Brain pericyte (primary cell): ENCODE measurements around the gene ZCRB1.

ENCODE experiments used
- DNase-seq: peaks from one replicate; pipeline ENCODE4 v3.0.0-alpha.2; 2012; ENCODE audit warnings: low read depth, low spot score

Gene ZCRB1

DNA sequence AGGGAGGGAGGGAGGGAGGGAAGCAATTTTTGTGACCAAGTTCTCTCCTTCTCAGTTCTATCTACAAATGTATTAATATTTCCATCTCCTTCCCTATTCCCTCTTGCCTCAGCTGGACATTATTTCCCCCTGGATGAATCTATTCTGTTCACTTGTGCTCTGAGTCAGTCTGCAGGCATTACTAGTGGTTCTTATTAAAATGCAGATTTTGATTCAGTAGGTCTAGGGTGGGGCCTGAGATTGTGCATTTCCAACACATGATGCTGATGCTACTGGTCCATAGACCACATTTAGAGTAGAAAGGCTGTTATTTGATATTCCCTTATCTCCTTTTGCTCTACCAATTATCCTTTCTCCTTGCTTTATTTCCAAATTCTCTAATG, 47.8 kb downstream of the ZCRB1 start:
- no peak for DNase-seq

DNA sequence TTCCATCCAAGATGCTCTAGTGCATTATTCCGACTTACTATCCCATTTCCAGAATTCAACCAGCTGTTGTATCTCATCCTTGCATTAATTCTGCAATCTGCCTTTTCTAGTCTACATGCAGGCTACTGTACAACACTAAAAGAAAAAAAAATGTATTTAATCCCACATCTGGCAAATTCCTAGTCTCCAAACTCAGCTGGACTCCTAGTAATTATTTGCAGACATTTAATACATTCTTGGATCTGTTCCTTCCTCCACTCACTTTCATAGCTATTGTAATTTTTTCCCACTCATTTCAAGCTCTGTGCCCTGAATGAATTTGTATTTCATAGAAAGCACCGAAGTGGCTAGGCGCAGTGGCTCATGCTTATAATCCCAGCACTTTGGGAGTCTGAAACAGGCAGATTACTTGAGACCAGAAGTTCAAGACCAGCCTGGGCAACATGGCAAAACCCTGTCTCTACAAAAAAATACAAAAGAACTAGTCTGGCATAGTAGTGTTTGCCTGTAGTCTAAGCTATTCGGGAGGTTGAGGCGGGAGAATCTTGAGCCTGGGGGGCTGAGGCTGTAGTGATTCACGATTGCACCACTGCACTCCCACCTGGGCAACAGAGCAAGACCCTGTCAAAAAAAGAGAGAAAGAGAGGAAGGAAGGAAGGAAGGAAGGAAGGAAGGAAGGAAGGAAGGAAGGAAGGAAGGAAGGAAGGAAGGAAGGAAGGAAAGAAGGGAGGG, 48.3 kb downstream of the ZCRB1 start:
- no peak for DNase-seq

DNA sequence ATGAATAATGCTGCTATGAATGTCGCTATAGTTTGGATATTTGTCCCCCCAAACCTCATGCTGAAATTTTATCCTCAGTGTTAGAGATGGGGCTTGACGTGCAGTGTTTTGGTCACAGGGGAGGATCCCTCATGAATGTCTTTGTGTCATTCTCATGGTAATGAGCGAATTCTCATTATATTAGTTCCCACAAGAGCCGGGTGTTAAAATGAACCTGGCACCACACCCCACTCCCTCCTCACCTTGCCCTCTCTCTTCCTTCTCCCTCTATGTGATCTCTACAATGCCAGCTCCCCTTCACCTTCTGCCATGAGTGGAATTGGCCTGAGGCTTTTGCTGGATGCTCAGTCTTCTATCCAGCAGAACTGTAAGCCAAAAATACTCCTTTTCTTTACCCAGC, 50.4 kb downstream of the ZCRB1 start:
- no peak for DNase-seq

DNA sequence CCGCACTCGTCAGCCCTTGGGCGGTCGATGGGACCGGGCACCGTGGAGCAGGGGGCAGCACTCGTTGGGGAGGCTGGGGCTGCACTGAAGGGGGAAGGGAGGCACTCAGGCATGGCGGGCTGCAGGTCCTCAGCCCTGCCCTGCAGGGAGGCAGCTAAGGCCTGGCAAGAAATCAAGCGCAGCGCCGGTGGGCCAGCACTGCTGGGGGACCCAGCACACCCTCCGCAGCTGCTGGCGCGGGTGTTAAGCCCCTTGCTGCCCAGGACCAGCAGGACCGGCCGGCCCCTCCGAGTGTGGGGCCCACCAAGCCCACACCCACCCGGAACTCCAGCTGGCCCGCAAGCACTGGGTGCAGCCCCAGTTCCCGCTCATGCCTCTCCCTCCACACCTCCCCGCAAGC, 52.2 kb downstream of the ZCRB1 start:
- no peak for DNase-seq

DNA sequence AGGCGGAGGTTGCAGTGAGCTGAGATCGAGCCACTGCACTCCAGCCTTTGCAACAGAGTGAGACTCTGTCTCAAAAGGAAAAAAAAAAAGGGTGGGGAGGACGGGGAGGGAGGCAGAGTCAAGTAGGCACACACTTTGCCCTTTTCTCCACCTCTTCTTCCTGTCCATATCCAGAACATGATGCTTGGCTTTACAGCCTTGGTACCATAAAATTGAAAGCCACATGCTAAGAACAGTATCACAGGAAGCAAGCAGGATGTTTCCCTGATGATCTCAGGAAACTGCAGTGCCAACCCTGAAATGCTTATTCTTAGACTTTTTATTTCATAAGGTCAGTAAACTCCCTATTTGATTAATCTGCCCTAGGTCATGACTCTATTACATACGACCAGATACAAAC, 55.3 kb downstream of the ZCRB1 start:
- DNase-seq: no peak

DNA sequence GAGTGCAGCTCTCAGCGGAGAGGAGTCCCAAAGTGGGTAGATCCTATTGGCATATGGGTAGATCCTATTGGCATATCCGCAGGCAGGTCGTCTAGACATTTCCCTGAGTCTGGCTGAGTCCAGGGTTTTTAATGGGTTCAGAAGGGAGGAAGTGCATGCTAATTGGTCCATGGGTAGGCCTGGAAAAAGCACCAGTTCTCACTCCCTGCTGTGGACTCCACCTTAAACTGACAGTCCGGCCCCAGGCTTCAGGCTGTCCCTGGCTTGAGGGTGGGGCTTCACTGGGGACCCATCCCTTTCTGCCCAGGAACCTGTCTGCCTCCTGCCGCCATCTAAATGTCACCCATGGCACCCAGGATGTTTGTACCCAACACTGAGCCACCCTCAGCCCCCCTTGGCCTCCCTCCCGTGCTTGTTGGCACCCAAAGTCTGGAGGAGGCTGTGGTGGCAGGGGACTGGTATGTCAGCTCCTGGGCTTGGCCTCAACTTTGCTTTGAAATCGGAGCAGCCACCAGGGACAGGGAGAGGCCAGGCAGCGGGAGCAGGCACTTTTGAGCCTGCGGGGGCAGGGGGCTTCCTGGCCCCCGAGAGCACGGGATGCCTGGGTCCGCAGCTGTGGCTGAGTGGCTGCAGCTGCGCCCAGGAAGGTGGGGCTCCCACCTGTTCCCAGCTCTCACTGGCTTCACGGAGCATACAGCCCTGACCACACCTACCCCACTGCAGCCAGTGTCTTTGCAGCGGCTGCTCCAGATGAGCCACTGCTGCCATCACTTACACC, 58.3 kb downstream of the ZCRB1 start:
- DNase-seq: no peak

DNA sequence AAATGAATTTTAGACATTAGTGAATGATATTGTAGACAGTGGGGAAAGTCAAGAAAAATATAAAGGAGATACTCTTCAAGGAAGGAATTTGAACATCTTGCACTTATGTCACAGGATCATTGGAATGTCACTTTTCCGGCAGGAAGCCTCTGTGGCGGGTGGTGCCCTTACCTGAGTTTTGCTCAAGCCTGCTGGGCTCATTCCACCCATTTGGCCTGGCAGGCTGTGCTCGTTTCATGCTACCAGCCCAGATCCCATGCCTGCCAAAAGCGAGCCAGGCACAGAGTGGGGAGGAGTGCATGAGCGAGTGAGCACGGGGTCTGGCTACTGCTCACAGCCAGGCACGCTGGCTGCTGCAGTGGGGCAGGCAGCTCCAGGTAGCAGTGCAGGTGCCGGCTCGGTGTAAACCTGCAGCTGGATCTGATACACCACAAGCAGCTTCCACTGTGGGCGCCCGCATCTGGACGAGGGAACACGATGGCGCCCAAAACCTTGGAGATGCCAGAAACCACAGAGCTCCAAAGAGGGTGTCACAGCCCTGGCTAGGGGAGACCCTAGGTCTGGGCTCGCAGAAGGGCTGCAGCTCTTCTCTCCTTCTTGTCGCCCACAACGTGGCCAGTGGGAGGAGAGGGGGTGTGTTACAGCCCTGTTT, 59.2 kb downstream of the ZCRB1 start:
- no peak for DNase-seq

DNA sequence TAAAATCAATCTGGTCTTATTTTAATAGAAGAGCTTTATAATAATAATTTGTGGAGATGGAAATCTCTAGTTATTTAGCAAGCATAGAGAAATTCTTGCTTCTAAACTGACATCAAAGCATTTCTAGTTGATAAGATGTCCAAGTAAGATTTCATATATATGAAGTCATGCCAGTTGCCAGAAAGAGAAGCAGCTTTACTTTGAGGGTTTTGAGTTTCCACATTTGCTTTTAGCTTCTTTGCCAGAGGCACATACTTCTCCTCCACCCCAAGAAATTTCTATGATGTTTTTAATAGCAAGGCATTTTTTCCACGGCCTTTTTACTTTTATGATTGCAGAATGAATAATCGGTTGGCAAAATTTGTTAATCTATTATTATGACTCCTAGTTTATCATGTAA, 63.6 kb downstream of the ZCRB1 start:
- no peak for DNase-seq
